ENCODE results near the gene KCNE3. TPM values are rescaled to one million over a fixed set of nuclear protein-coding genes. Genes with fewer than 3 reads are reported as not detected.

Gene KCNE3
- total RNA-seq, 1 experiment from 2014 or later = 0.52 TPM

DNA sequence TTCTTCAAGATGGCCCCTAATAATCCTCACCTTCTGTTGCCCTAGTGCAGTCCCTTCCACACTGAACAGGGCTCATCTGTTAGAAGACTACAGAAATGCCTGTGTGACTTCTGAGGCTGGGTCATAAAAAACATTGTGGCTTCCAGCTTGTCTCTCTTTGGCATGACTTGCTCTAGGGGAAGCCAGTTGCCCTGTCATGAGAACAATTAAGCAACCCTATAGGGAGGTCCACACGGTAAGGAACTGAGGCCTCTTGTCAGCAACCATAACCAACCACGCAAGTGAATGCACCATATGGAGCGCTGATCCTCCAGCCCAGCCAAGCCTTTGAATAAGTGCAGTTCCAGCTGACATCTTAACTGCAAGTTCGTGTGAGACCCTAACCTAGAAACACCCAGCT lies 23.6 kb upstream of the KCNE3 start:
- no peaks in the 10 kb centered on the region for H4K20me1 ChIP-seq (ENCODE audit: insufficient read depth)
- no peak overlapping the region for H3K4me3 ChIP-seq
- intact Hi-C loops (cut with micrococcal nuclease; ENCODE audit: unreplicated experiment) = no loop called here
- peaks cover 27% of the 10 kb centered on the region for H3F3A ChIP-seq (ENCODE audit: insufficient read depth, low read depth)
- ChIA-PET POLR2A (ENCODE audit: unreplicated experiment) (no interaction called here), CTCF (no interaction called here)
- no peak overlapping the region for H3K27ac ChIP-seq
- H3K36me3 ChIP-seq (ENCODE audit: low read depth) = 0 out of 2 replicates have a peak, but pooled peaks cover 4% of the 10 kb centered on the region
- DNase-seq = no peak
- H3K4me1 ChIP-seq (replicated peaks; ENCODE audit: insufficient read depth) = peaks cover 23% of the 10 kb centered on the region
- H2AFZ ChIP-seq = no peak overlapping the region
- TF ChIP-seq, protein P1, sequence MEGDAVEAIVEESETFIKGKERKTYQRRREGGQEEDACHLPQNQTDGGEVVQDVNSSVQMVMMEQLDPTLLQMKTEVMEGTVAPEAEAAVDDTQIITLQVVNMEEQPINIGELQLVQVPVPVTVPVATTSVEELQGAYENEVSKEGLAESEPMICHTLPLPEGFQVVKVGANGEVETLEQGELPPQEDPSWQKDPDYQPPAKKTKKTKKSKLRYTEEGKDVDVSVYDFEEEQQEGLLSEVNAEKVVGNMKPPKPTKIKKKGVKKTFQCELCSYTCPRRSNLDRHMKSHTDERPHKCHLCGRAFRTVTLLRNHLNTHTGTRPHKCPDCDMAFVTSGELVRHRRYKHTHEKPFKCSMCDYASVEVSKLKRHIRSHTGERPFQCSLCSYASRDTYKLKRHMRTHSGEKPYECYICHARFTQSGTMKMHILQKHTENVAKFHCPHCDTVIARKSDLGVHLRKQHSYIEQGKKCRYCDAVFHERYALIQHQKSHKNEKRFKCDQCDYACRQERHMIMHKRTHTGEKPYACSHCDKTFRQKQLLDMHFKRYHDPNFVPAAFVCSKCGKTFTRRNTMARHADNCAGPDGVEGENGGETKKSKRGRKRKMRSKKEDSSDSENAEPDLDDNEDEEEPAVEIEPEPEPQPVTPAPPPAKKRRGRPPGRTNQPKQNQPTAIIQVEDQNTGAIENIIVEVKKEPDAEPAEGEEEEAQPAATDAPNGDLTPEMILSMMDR (conservative IDR thresholded peaks at IDR 0.05) = no peak
- H3K9me2 ChIP-seq (ENCODE audit: insufficient read depth) = no peaks in the 10 kb centered on the region
- BruUV-seq (replicated peaks) = no TSS peak
- H3K27me3 ChIP-seq (ENCODE audit: insufficient read depth, low read depth) = no peaks in the 10 kb centered on the region
- peaks cover 11% of the 10 kb centered on the region; the same call in 1 of the 2 replicates for H3K9me3 ChIP-seq (ENCODE audit: insufficient read depth, low read depth)
- H3K4me2 ChIP-seq = no peak overlapping the region
- no peaks in the 10 kb centered on the region for H3K79me2 ChIP-seq (ENCODE audit: low read depth)

DNA sequence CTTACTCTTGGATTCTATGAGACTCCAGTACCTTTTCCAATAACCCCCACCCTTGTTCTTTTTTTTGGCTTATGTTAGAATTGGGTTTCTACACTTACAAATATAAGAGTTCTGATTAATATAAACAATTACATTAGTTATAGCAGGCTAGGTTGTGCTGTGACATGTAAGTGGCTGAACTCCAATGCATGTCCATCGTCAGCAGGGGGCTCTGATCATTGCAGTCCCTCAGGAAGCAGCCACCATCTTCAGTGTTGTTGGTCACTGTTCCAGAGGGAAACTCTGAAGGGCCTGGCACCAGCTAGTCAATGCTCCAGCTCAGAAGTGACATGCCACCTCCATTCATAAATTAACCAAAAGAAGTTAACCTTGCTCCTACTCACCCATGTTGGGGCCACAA lies 20.5 kb upstream of the KCNE3 start:
- Histone ChIP-seq H3K4me1 (replicated peaks; ENCODE audit: insufficient read depth) (peaks cover 9% of the 10 kb centered on the region), H2AFZ (no peak overlapping the region), H3K4me2 (no peak overlapping the region), H3K9me2 (ENCODE audit: insufficient read depth) (no peaks in the 10 kb centered on the region), H3K79me2 (ENCODE audit: low read depth) (no peaks in the 10 kb centered on the region), H4K20me1 (ENCODE audit: insufficient read depth) (no peaks in the 10 kb centered on the region), H3K27me3 (ENCODE audit: insufficient read depth, low read depth) (no peaks in the 10 kb centered on the region), H3K9me3 (ENCODE audit: insufficient read depth, low read depth) (no peaks in the 10 kb centered on the region), H3K27ac (no peak overlapping the region), H3K36me3 (ENCODE audit: low read depth) (0 out of 2 replicates have a peak, but pooled peaks cover 4% of the 10 kb centered on the region), H3F3A (ENCODE audit: insufficient read depth, low read depth) (peaks cover 7% of the 10 kb centered on the region; the same call in 1 of the 2 replicates), H3K4me3 (no peak overlapping the region)
- intact Hi-C loops (cut with micrococcal nuclease; ENCODE audit: unreplicated experiment) = no loop called here
- TF ChIP-seq, protein P1 (conservative IDR thresholded peaks at IDR 0.05) = peak; percentile 42; the same call in 1 of the 2 replicates
- no peak for TF ChIP-seq EZH2 (IDR thresholded peaks at IDR 0.05; ENCODE audit: low read depth)
- ChIA-PET POLR2A (ENCODE audit: unreplicated experiment) (interaction anchor here (0.6 kb wide), 1 partner anchor 105 kb away, joined by 5 read pairs; the partner anchor contains the start of gene POLD3), CTCF (no interaction called here)
- DNase-seq = no peak
- no TSS peak for BruUV-seq (replicated peaks)

DNA sequence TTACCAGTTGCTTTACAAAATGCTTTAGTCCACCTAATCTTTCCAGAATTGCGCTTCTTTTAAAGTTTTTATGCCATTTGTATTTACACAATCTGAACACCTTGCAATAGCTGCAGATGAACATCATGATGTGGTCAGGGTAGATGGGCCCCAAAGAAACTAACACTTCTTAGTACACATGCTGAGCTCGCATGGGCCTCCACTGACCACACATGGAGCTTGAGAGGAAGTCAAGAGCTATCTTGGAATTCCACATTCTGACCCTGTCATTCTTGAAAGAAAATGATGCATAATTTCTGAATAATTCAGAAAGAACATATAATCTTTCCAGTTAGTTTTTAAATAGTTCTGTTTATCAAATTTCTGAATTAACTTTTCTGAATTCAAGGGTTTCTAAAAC lies 18.5 kb upstream of the KCNE3 start:
- Histone ChIP-seq H3F3A (ENCODE audit: insufficient read depth, low read depth) (no peaks in the 10 kb centered on the region; the same call in 1 of the 2 replicates), H3K4me3 (no peak overlapping the region), H4K20me1 (ENCODE audit: insufficient read depth) (no peaks in the 10 kb centered on the region), H3K9me2 (ENCODE audit: insufficient read depth) (no peaks in the 10 kb centered on the region), H3K4me2 (no peak overlapping the region), H3K9me3 (ENCODE audit: insufficient read depth, low read depth) (no peaks in the 10 kb centered on the region), H3K27me3 (ENCODE audit: insufficient read depth, low read depth) (no peaks in the 10 kb centered on the region), H3K27ac (no peak overlapping the region), H3K36me3 (ENCODE audit: low read depth) (no peaks in the 10 kb centered on the region), H2AFZ (no peak overlapping the region), H3K79me2 (ENCODE audit: low read depth) (no peaks in the 10 kb centered on the region), H3K4me1 (replicated peaks; ENCODE audit: insufficient read depth) (no peaks in the 10 kb centered on the region)
- no TSS peak for BruUV-seq (replicated peaks)
- ChIA-PET CTCF (no interaction called here), POLR2A (ENCODE audit: unreplicated experiment) (no interaction called here)
- intact Hi-C loops (cut with micrococcal nuclease; ENCODE audit: unreplicated experiment) = no loop called here
- DNase-seq = no peak
- TF ChIP-seq EZH2 (IDR thresholded peaks at IDR 0.05; ENCODE audit: low read depth) = no peak
- TF ChIP-seq, protein P1 (conservative IDR thresholded peaks at IDR 0.05) = no peak
